ENCODE results near the gene KLF15. TPM values are rescaled to one million over a fixed set of nuclear protein-coding genes. Genes with fewer than 3 reads are reported as not detected.

Gene KLF15
- total RNA-seq, 1 experiment from 2014 or later: 0.50 TPM

DNA sequence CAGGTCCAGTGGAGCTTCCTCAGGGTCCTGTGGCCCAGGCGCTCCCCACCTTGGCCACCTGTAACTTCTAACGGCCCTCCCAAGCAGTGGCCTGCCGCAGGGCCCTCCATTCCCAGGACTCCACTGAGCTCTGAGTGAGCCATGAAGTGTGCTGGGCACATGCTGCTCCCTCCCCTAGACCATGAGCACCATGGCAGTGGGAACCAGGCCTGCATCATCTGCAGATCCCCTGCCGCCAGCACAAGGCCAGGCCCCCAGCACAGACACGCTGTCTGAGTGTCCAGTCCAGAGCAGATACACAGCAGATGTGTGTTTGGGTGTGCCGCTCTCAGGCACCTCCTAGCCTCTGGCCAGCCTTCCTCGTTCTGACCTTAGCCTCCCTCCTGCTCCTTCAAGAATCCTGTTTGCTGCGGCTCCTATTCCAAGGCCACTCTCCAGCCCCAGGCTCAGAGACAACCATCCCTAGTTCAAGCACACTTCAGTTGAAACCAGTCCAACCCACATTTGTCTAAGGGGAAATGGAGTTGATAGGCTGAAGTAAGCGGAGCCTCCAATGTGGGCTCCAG lies 7.0 kb upstream of the KLF15 start:
- H3K27ac ChIP-seq: no peak overlapping the region
- H3K9me3 ChIP-seq (replicated peaks): no peaks in the 10 kb centered on the region
- H3K27me3 ChIP-seq (replicated peaks): 0 out of 2 replicates have a peak, but pooled peaks cover 4% of the 10 kb centered on the region
- no peak overlapping the region for H3K4me3 ChIP-seq
- no peaks in the 10 kb centered on the region; the same call in 1 of the 2 replicates for H3K4me1 ChIP-seq (replicated peaks)
- no peak for DNase-seq (ENCODE audit: low read depth in 1 of 2, low spot score in 2 of 2)
- H3K36me3 ChIP-seq: no peaks in the 10 kb centered on the region

- H3K27ac ChIP-seq: no peak overlapping the region
- H3K27me3 ChIP-seq (replicated peaks): peaks cover 10% of the 10 kb centered on the region
- DNase-seq (ENCODE audit: low read depth in 1 of 2, low spot score in 2 of 2): no peak
- H3K4me1 ChIP-seq (replicated peaks): peaks cover 17% of the 10 kb centered on the region
- no peaks in the 10 kb centered on the region for H3K9me3 ChIP-seq (replicated peaks)
- H3K4me3 ChIP-seq: no peak overlapping the region
- no peaks in the 10 kb centered on the region for H3K36me3 ChIP-seq
Observed at GRCh38 chr3:126361211-126361610, 4.0 kb upstream of the KLF15 start.

DNA sequence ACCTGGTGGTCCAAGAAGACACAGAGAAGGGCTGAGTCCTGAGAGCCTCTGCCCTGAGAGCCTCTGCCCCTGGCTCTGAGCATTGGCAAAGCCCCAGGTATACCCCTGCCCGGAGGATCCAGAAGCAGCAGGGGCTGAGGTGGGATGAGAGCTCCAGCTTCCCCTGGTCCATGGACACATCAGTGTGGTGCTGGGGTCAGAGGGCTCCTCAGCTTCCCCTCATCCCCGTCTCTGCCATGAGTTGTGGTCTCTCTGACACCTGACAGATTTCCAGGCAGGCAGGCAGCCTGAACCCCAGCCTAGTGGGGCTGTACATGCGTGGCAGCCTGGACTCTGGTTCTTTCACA lies 3.5 kb upstream of the KLF15 start:
- H3K4me3 ChIP-seq: no peak overlapping the region
- peaks cover 16% of the 10 kb centered on the region for H3K27me3 ChIP-seq (replicated peaks)
- no peak overlapping the region for H3K27ac ChIP-seq
- H3K36me3 ChIP-seq: no peaks in the 10 kb centered on the region
- H3K9me3 ChIP-seq (replicated peaks): no peaks in the 10 kb centered on the region
- H3K4me1 ChIP-seq (replicated peaks): peaks cover 22% of the 10 kb centered on the region
- DNase-seq (ENCODE audit: low read depth in 1 of 2, low spot score in 2 of 2): no peak

GRCh38 chr3:126360046-126360713 lies 3.0 kb upstream of the KLF15 start:
- H3K27ac ChIP-seq: no peak overlapping the region
- peaks cover 25% of the 10 kb centered on the region for H3K4me1 ChIP-seq (replicated peaks)
- H3K27me3 ChIP-seq (replicated peaks): peaks cover 17% of the 10 kb centered on the region
- H3K9me3 ChIP-seq (replicated peaks): no peaks in the 10 kb centered on the region
- no peak overlapping the region for H3K4me3 ChIP-seq
- no peak for DNase-seq (ENCODE audit: low read depth in 1 of 2, low spot score in 2 of 2)
- no peaks in the 10 kb centered on the region for H3K36me3 ChIP-seq

GRCh38 chr3:126358816-126359181 lies 1.6 kb upstream of the KLF15 start:
- Histone ChIP-seq H3K27ac (no peak overlapping the region), H3K36me3 (no peaks in the 10 kb centered on the region), H3K27me3 (replicated peaks) (peaks cover 17% of the 10 kb centered on the region), H3K4me1 (replicated peaks) (peaks cover 25% of the 10 kb centered on the region), H3K4me3 (no peak overlapping the region), H3K9me3 (replicated peaks) (no peaks in the 10 kb centered on the region)
- no peak for DNase-seq (ENCODE audit: low read depth in 1 of 2, low spot score in 2 of 2)

- H3K27ac ChIP-seq: no peak overlapping the region
- H3K36me3 ChIP-seq: no peaks in the 10 kb centered on the region
- no peaks in the 10 kb centered on the region for H3K9me3 ChIP-seq (replicated peaks)
- H3K4me3 ChIP-seq: peak overlapping the region; percentile 43
- H3K27me3 ChIP-seq (replicated peaks): peaks cover 17% of the 10 kb centered on the region
- H3K4me1 ChIP-seq (replicated peaks): peaks cover 25% of the 10 kb centered on the region
- no peak for DNase-seq (ENCODE audit: low read depth in 1 of 2, low spot score in 2 of 2)
Observed at GRCh38 chr3:126358038-126358815, 1.0 kb upstream of the KLF15 start.

- H3K9me3 ChIP-seq (replicated peaks): no peaks in the 10 kb centered on the region
- peak overlapping the region; percentile 43 for H3K4me3 ChIP-seq
- DNase-seq (ENCODE audit: low read depth in 1 of 2, low spot score in 2 of 2): no peak
- peaks cover 17% of the 10 kb centered on the region for H3K27me3 ChIP-seq (replicated peaks)
- H3K4me1 ChIP-seq (replicated peaks): peaks cover 25% of the 10 kb centered on the region
- no peak overlapping the region for H3K27ac ChIP-seq
- no peaks in the 10 kb centered on the region for H3K36me3 ChIP-seq
Observed at GRCh38 chr3:126356373-126357264, 589 bp downstream of the KLF15 start.

DNA sequence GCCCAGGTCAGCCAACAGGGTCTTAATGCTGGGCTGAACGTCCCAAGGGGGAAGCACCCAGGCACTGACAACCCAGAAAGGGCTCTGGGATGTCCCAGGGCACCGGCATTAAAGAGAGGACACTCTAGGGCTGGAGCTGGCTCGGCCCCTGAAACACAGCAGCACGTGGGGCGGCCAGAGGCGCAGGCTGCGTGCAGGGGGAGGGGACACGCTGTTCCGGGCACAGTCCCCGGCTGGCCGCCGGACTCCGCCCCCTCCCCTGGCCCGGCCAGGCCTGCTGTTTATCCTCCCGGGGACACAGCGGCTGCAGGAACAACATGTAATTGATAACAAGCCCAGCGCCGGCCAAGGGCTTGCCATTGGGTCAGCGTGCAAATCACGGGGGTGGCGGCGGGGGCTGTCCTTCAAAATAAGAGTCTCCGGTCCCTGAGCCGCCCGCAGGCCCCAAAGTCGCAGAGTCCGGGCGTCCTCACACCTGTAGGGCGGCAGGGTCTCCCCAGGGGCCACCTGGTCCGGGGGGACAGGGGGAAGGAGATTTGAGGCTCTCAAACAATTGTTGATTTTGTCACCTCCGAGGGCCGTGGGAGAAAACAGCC lies 1.3 kb downstream of the KLF15 start:
- Histone ChIP-seq H3K4me1 (replicated peaks) (peaks cover 25% of the 10 kb centered on the region), H3K4me3 (peak overlapping the region; percentile 43), H3K9me3 (replicated peaks) (no peaks in the 10 kb centered on the region), H3K27ac (no peak overlapping the region), H3K36me3 (no peaks in the 10 kb centered on the region), H3K27me3 (replicated peaks) (peaks cover 17% of the 10 kb centered on the region)
- peak; percentile 29 to 58 for DNase-seq (ENCODE audit: low read depth in 1 of 2, low spot score in 2 of 2)

- peaks cover 17% of the 10 kb centered on the region for H3K27me3 ChIP-seq (replicated peaks)
- peaks cover 25% of the 10 kb centered on the region for H3K4me1 ChIP-seq (replicated peaks)
- no peak overlapping the region for H3K27ac ChIP-seq
- H3K9me3 ChIP-seq (replicated peaks): no peaks in the 10 kb centered on the region
- DNase-seq (ENCODE audit: low read depth in 1 of 2, low spot score in 2 of 2): no peak
- no peak overlapping the region for H3K4me3 ChIP-seq
- no peaks in the 10 kb centered on the region for H3K36me3 ChIP-seq
Observed at GRCh38 chr3:126355251-126355650, 2.0 kb downstream of the KLF15 start.

- H3K4me1 ChIP-seq (replicated peaks): peaks cover 25% of the 10 kb centered on the region
- peaks cover 17% of the 10 kb centered on the region for H3K27me3 ChIP-seq (replicated peaks)
- no peaks in the 10 kb centered on the region for H3K9me3 ChIP-seq (replicated peaks)
- no peak overlapping the region for H3K27ac ChIP-seq
- H3K36me3 ChIP-seq: no peaks in the 10 kb centered on the region
- H3K4me3 ChIP-seq: no peak overlapping the region
- no peak for DNase-seq (ENCODE audit: low read depth in 1 of 2, low spot score in 2 of 2)
Observed at GRCh38 chr3:126354776-126355175, 2.4 kb downstream of the KLF15 start.

- H3K9me3 ChIP-seq (replicated peaks): no peaks in the 10 kb centered on the region
- no peak for DNase-seq (ENCODE audit: low read depth in 1 of 2, low spot score in 2 of 2)
- H3K36me3 ChIP-seq: no peaks in the 10 kb centered on the region
- H3K27ac ChIP-seq: no peak overlapping the region
- H3K27me3 ChIP-seq (replicated peaks): peaks cover 13% of the 10 kb centered on the region
- peaks cover 25% of the 10 kb centered on the region for H3K4me1 ChIP-seq (replicated peaks)
- H3K4me3 ChIP-seq: no peak overlapping the region
Observed at GRCh38 chr3:126353694-126354321, 3.4 kb downstream of the KLF15 start.

DNA sequence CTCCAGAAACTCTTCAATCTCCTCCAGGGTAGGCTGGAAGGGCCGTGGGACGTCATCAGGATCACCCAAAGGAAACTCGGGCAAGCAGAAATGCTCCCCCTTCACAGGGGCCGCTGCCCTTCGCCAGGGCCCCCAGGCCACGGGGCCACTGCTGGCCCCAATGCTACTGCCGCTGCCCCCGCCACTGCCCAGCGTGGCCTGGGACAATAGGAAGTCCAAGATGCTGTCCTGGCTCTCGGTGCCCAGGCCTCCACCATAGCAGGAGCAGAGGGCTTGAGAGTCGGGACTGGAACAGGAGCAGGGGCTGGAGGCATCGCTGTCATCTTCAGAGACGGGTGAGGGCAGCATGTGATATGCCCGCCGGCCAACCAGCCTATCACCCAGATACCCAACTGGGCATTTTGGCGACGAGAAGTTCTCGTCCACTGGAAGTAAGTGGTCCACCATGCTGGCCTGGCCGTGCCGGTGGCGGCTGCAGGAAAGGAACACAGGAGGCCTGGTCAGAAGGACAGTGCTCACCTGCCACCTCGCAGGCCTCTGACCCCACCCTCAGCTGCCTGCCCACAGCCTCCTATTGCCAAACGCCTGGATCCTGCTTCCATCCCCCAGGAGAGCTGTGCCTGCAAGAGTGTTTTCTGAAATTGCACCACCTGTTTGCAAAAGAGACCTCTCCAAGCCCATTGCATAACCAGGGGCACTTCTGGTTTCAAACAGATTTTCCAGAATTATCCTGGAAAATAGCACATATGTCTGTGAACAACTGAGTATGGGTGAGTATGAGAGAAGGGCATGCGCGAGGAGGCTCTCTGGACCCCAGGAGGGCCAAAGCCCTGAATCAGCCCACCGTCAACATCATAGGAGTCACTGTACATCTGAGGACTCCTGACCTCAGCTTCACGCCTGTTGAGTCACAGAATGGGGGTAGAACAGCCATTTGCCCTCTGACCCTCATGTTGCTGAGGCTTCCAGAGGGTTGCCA lies 4.4 kb downstream of the KLF15 start:
- Histone ChIP-seq H3K4me3 (no peak overlapping the region), H3K36me3 (no peaks in the 10 kb centered on the region), H3K9me3 (replicated peaks) (no peaks in the 10 kb centered on the region), H3K4me1 (replicated peaks) (peaks cover 20% of the 10 kb centered on the region), H3K27ac (no peak overlapping the region), H3K27me3 (replicated peaks) (peaks cover 10% of the 10 kb centered on the region)
- no peak for DNase-seq (ENCODE audit: low read depth in 1 of 2, low spot score in 2 of 2)

All from SJSA1 (cell line).